Endothelial cell (in vitro differentiated cells): ENCODE measurements around the gene SEMA4A. TPM values are rescaled to one million over a fixed set of nuclear protein-coding genes. Genes with fewer than 3 reads are reported as not detected.

Experiments used
- DNase-seq: peaks from one replicate; pipeline ENCODE4 v3.0.0; 2021; ENCODE audit warnings: low spot score
- H3K27ac Mint-ChIP-seq: one replicate; pipeline ENCODE4 v1.8.0; 2021; ENCODE audit warnings: mixed read lengths, inconsistent platforms; ENCODE audit not compliant: unreplicated experiment
- H3K27me3 Mint-ChIP-seq: one replicate; pipeline ENCODE4 v1.8.0; 2021; ENCODE audit warnings: mild to moderate bottlenecking, moderate library complexity, mixed read lengths, inconsistent platforms; ENCODE audit not compliant: unreplicated experiment
- H3K36me3 Mint-ChIP-seq: one replicate; pipeline ENCODE4 v1.8.0; 2021; ENCODE audit warnings: mild to moderate bottlenecking, low read depth, mixed read lengths, inconsistent platforms; ENCODE audit not compliant: unreplicated experiment
- H3K4me1 Mint-ChIP-seq: one replicate; pipeline ENCODE4 v1.8.0; 2021; ENCODE audit warnings: mild to moderate bottlenecking, mixed read lengths, inconsistent platforms; ENCODE audit not compliant: unreplicated experiment
- H3K4me3 Mint-ChIP-seq: one replicate; pipeline ENCODE4 v1.8.0; 2021; ENCODE audit warnings: mild to moderate bottlenecking, mixed read lengths, inconsistent platforms; ENCODE audit not compliant: unreplicated experiment
- H3K9me3 Mint-ChIP-seq: one replicate; pipeline ENCODE4 v1.8.0; 2021; ENCODE audit warnings: mixed read lengths, inconsistent platforms; ENCODE audit not compliant: unreplicated experiment
- CTCF ChIP-seq: fragments of 200-600 bp; sonication (generic); IDR thresholded peaks from one replicate; pipeline ENCODE4 v1.5.0; 2021; ENCODE audit warnings: antibody characterized with exemption; ENCODE audit not compliant: unreplicated experiment
- total RNA-seq: library from RNA; stranded (reverse); fragmentation: NEBNext Ultra II Directional; extraction: Animal tissue kit (Norgen Biotek cat#: 25700); gene quantifications from one replicate; pipeline ENCODE4 v1.2.1, GENCODE V29; 2021; ENCODE audit not compliant: unreplicated experiment

SEMA4A gene
- total RNA-seq, 1 donor from 2014 or later: 2.2 TPM

- peaks cover 22% of the 10 kb centered on the region for H3K27me3 Mint-ChIP-seq
- H3K36me3 Mint-ChIP-seq: no peaks in the 10 kb centered on the region
- H3K9me3 Mint-ChIP-seq: no peaks in the 10 kb centered on the region
- H3K27ac Mint-ChIP-seq: no peak overlapping the region
- no peak for DNase-seq
- H3K4me3 Mint-ChIP-seq: no peak overlapping the region
- no peak for TF ChIP-seq CTCF
- H3K4me1 Mint-ChIP-seq: peaks cover 40% of the 10 kb centered on the region
Observed at GRCh38 chr1:156108057-156108456, 45.3 kb upstream of the SEMA4A start.

GRCh38 chr1:156108664-156109241 lies 44.6 kb upstream of the SEMA4A start:
- no peak for DNase-seq
- Mint-ChIP-seq H3K4me3 (no peak overlapping the region), H3K27ac (no peak overlapping the region), H3K4me1 (peaks cover 35% of the 10 kb centered on the region), H3K27me3 (peaks cover 23% of the 10 kb centered on the region), H3K9me3 (no peaks in the 10 kb centered on the region), H3K36me3 (no peaks in the 10 kb centered on the region)
- TF ChIP-seq CTCF: no peak

- no peak overlapping the region for H3K4me3 Mint-ChIP-seq
- peaks cover 15% of the 10 kb centered on the region for H3K27me3 Mint-ChIP-seq
- peaks cover 25% of the 10 kb centered on the region for H3K4me1 Mint-ChIP-seq
Observed at GRCh38 chr1:156110252-156110651, 43.1 kb upstream of the SEMA4A start.

GRCh38 chr1:156111355-156111962 lies 41.9 kb upstream of the SEMA4A start:
- Mint-ChIP-seq H3K36me3 (no peaks in the 10 kb centered on the region), H3K27me3 (peaks cover 13% of the 10 kb centered on the region), H3K27ac (no peak overlapping the region), H3K9me3 (no peaks in the 10 kb centered on the region), H3K4me1 (peaks cover 22% of the 10 kb centered on the region), H3K4me3 (no peak overlapping the region)
- no peak for DNase-seq
- TF ChIP-seq CTCF: no peak

More at GRCh38 chr1:156110252-156110651, 43.1 kb upstream of the SEMA4A start:
- no peak for DNase-seq
- H3K27ac Mint-ChIP-seq: no peak overlapping the region
- no peaks in the 10 kb centered on the region for H3K9me3 Mint-ChIP-seq
- no peaks in the 10 kb centered on the region for H3K36me3 Mint-ChIP-seq
- no peak for TF ChIP-seq CTCF
